ENCODE results near the gene BCLAF1. TPM values are rescaled to one million over a fixed set of nuclear protein-coding genes. Genes with fewer than 3 reads are reported as not detected.

The BCLAF1 gene
- total and polyA plus RNA-seq, 9 of the 15 experiments (the other 6 are each of a cell fraction or from before 2014, with no cell fraction given): 65.4 to 286 (median 165) TPM

DNA sequence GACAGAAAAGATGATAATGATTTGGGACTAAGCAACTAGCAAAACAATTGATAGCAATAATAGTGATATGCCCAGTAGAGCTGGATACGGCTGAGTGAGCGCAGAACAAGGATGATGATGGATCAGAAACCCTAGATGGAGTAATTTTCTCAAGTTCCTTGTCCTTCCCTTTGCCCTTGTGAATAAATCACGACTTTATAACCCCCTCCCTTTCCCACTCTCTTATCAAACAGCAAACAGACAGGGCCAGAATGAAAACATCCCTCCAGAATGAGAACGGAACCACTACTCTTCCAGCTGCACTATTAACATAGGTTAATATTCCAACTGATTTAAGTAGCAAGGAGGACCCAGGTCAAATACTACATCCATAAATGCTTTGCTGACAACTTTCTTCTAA lies 38.3 kb downstream of the BCLAF1 start (continued):
- TF ChIP-seq POU5F1 (IDR thresholded peaks at IDR 0.05; ENCODE audit: borderline replicate concordance, low read depth, low read length, partially characterized antibody): no peak
- peak; percentile 66 for TF ChIP-seq HDAC3 (IDR thresholded peaks at IDR 0.05; ENCODE audit: borderline replicate concordance, partially characterized antibody)
- TF ChIP-seq, protein P1, sequence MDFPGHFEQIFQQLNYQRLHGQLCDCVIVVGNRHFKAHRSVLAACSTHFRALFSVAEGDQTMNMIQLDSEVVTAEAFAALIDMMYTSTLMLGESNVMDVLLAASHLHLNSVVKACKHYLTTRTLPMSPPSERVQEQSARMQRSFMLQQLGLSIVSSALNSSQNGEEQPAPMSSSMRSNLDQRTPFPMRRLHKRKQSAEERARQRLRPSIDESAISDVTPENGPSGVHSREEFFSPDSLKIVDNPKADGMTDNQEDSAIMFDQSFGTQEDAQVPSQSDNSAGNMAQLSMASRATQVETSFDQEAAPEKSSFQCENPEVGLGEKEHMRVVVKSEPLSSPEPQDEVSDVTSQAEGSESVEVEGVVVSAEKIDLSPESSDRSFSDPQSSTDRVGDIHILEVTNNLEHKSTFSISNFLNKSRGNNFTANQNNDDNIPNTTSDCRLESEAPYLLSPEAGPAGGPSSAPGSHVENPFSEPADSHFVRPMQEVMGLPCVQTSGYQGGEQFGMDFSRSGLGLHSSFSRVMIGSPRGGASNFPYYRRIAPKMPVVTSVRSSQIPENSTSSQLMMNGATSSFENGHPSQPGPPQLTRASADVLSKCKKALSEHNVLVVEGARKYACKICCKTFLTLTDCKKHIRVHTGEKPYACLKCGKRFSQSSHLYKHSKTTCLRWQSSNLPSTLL (IDR thresholded peaks at IDR 0.05): no peak
- TF ChIP-seq JUN (IDR thresholded peaks at IDR 0.05; ENCODE audit: borderline replicate concordance, low read depth, low read length): 0 out of 2 replicates have a peak, but pooled peaks have one; percentile 12
- TF ChIP-seq JUN (CRISPR knock-in tag; IDR thresholded peaks at IDR 0.05; ENCODE audit: borderline replicate concordance): no peak
- TF ChIP-seq SRSF9 (IDR thresholded peaks at IDR 0.05; ENCODE audit: borderline replicate concordance, low read depth, low read length): no peak
- TF ChIP-seq BDP1 (IDR thresholded peaks at IDR 0.05; ENCODE audit: insufficient read depth, insufficient read length): no peak
- TF ChIP-seq HDAC1 (IDR thresholded peaks at IDR 0.05): peak in 1 of 2 experiments; percentile 98; a peak in 2 of 4 replicates
- TF ChIP-seq DIDO1 (tag; IDR thresholded peaks at IDR 0.05; ENCODE audit: low read depth): no peak
- no peak for TF ChIP-seq ZNF778 (CRISPR knock-in tag; IDR thresholded peaks at IDR 0.05)
- no peak for TF ChIP-seq RBM17 (IDR thresholded peaks at IDR 0.05; ENCODE audit: borderline replicate concordance, low read depth, low read length)
- no peak for TF ChIP-seq MCM3 (IDR thresholded peaks at IDR 0.05)
- TF ChIP-seq, protein P2, sequence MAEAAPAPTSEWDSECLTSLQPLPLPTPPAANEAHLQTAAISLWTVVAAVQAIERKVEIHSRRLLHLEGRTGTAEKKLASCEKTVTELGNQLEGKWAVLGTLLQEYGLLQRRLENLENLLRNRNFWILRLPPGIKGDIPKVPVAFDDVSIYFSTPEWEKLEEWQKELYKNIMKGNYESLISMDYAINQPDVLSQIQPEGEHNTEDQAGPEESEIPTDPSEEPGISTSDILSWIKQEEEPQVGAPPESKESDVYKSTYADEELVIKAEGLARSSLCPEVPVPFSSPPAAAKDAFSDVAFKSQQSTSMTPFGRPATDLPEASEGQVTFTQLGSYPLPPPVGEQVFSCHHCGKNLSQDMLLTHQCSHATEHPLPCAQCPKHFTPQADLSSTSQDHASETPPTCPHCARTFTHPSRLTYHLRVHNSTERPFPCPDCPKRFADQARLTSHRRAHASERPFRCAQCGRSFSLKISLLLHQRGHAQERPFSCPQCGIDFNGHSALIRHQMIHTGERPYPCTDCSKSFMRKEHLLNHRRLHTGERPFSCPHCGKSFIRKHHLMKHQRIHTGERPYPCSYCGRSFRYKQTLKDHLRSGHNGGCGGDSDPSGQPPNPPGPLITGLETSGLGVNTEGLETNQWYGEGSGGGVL (CRISPR knock-in tag; IDR thresholded peaks at IDR 0.05): no peak
- no peak for TF ChIP-seq ILF3 (IDR thresholded peaks at IDR 0.05; ENCODE audit: borderline replicate concordance)
- TF ChIP-seq, protein P3, sequence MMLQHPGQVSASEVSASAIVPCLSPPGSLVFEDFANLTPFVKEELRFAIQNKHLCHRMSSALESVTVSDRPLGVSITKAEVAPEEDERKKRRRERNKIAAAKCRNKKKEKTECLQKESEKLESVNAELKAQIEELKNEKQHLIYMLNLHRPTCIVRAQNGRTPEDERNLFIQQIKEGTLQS (IDR thresholded peaks at IDR 0.05): no peak
- TF ChIP-seq, protein P3 (CRISPR knock-in tag; conservative IDR thresholded peaks at IDR 0.05): no peak
- TF ChIP-seq, protein P4, sequence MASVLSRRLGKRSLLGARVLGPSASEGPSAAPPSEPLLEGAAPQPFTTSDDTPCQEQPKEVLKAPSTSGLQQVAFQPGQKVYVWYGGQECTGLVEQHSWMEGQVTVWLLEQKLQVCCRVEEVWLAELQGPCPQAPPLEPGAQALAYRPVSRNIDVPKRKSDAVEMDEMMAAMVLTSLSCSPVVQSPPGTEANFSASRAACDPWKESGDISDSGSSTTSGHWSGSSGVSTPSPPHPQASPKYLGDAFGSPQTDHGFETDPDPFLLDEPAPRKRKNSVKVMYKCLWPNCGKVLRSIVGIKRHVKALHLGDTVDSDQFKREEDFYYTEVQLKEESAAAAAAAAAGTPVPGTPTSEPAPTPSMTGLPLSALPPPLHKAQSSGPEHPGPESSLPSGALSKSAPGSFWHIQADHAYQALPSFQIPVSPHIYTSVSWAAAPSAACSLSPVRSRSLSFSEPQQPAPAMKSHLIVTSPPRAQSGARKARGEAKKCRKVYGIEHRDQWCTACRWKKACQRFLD (CRISPR knock-in tag; IDR thresholded peaks at IDR 0.05): no peak
- no peak for TF ChIP-seq SLC30A9 (CRISPR knock-in tag; IDR thresholded peaks at IDR 0.05)
- TF ChIP-seq ZNF561 (CRISPR knock-in tag; conservative IDR thresholded peaks at IDR 0.05): no peak
- peak; percentile 78 for TF ChIP-seq EP300 (IDR thresholded peaks at IDR 0.05; ENCODE audit: low read length)
- TF ChIP-seq ZEB2 (IDR thresholded peaks at IDR 0.05): no peak
- no peak for TF ChIP-seq SRSF3 (IDR thresholded peaks at IDR 0.05; ENCODE audit: insufficient read depth, low read length)
- no peak for TF ChIP-seq ZNF584 (CRISPR knock-in tag; IDR thresholded peaks at IDR 0.05; ENCODE audit: low read depth)
- TF ChIP-seq ZNF408 (CRISPR knock-in tag; IDR thresholded peaks at IDR 0.05; ENCODE audit: low read depth): no peak
- TF ChIP-seq KDM2B (CRISPR knock-in tag; IDR thresholded peaks at IDR 0.05): no peak
